ENCODE results near the gene MRPL14.
"Not testable (repeated sequence)": the region's sequence is repeated elsewhere in the genome, so short reads cannot be mapped to it uniquely, and the experiment has no call there.

The MRPL14 gene

GRCh38 chr6:44091981-44092884 lies 35.0 kb downstream of the MRPL14 start:
- TF ChIP-seq, protein P1, sequence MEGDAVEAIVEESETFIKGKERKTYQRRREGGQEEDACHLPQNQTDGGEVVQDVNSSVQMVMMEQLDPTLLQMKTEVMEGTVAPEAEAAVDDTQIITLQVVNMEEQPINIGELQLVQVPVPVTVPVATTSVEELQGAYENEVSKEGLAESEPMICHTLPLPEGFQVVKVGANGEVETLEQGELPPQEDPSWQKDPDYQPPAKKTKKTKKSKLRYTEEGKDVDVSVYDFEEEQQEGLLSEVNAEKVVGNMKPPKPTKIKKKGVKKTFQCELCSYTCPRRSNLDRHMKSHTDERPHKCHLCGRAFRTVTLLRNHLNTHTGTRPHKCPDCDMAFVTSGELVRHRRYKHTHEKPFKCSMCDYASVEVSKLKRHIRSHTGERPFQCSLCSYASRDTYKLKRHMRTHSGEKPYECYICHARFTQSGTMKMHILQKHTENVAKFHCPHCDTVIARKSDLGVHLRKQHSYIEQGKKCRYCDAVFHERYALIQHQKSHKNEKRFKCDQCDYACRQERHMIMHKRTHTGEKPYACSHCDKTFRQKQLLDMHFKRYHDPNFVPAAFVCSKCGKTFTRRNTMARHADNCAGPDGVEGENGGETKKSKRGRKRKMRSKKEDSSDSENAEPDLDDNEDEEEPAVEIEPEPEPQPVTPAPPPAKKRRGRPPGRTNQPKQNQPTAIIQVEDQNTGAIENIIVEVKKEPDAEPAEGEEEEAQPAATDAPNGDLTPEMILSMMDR (IDR thresholded peaks at IDR 0.05): no peak
- Histone ChIP-seq H3K4me3 (no peak overlapping the region), H3K27ac (no peak overlapping the region)
- DNase-seq (ENCODE audit: low spot score): no peak

- H3K27ac ChIP-seq; H3K4me3 ChIP-seq; DNase-seq (ENCODE audit: low spot score): not testable (repeated sequence)
These were observed 35.9 kb downstream of the MRPL14 start for GRCh38 chr6:44091356-44091755.

DNA sequence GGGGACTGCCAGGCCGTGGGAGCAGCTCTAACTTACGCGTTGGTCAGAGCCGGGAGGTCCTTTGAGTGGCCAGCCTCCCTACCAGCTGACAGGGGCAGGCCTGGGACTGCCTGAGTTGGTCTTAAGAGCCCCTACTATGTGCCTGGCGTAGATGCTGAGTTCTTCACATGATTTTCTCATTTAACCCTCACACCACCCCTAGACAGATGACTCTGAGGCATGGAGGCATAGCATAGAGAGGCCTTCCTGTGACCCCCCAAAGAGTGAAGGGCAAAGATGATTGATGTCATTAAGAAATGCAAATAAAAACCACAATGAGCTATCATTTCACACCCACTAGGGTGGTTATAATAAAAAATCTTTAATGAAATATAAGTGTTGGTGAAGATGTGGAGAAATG lies 36.8 kb downstream of the MRPL14 start:
- no peak for DNase-seq (ENCODE audit: low spot score)
- Histone ChIP-seq H3K4me3 (no peak overlapping the region), H3K27ac (no peak overlapping the region)
- TF ChIP-seq, protein P1 (IDR thresholded peaks at IDR 0.05): no peak

- H3K4me3 ChIP-seq: no peak overlapping the region
- TF ChIP-seq, protein P1 (IDR thresholded peaks at IDR 0.05): no peak
- DNase-seq (ENCODE audit: low spot score): no peak
- no peak overlapping the region for H3K27ac ChIP-seq
These were observed 38.2 kb downstream of the MRPL14 start for GRCh38 chr6:44088827-44089590.

- DNase-seq (ENCODE audit: low spot score): no peak
- no peak overlapping the region for H3K4me3 ChIP-seq
- H3K27ac ChIP-seq: no peak overlapping the region
- TF ChIP-seq, protein P1 (IDR thresholded peaks at IDR 0.05): no peak
These were observed 39.6 kb downstream of the MRPL14 start for GRCh38 chr6:44087623-44088022.

DNA sequence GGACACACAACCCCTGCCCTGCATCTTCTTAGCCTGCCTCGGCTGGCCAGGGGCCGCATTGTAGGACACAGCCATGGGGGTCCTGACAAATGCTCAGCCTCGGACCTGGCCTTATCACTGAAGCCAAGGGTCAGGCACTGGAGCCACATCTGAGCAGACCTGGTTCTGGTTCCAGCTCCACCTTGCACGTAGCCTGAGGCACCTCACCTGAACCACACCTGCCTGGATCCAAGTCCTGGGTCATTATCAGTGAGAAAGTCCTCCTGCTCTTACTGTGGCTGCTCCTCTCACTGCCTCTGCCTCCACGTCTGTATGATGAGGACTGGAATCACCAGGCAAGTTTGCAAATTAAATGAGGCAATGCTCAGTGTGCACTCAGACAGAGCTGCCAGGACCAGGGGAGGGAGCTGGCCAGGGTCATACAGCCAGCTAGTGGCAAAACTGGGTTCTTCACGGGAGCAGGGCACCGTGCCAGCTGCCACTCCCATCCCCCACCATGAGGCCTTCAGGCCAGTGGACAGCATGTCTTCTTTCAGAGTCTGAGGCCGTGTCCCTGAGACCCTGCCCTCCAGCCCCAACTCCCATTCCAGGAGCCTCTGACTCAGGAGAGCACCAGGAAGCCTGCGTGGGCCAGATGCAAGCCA lies 40.2 kb downstream of the MRPL14 start:
- no peak overlapping the region for H3K4me3 ChIP-seq
- H3K27ac ChIP-seq: no peak overlapping the region
- no peak for DNase-seq (ENCODE audit: low spot score)
- TF ChIP-seq, protein P1 (IDR thresholded peaks at IDR 0.05): no peak

DNA sequence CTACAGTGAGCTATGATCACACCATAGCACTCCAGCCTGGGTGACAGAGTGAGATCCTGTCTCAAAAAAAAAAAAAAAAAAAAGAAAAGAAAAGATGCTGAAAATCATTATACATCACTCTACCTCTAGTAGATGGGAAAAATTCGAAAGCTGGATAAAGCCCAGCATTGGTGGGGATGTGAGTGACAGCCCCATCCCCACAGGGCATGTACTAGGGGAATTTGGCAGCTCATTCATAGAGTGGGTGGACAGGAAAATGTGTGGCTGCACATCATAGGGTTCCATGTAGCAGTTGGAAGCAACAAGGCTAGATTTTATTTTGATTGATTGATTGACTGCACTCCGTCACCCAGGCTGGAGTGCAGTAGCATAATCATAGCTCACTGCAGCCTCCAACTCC lies 42.0 kb downstream of the MRPL14 start:
- Histone ChIP-seq H3K4me3 (no peak overlapping the region), H3K27ac (no peak overlapping the region)
- TF ChIP-seq, protein P1 (IDR thresholded peaks at IDR 0.05): no peak
- no peak for DNase-seq (ENCODE audit: low spot score)
